Transverse colon (tissue), 3 donors: ENCODE results near the gene DRGX.

Experiments used
- EP300 ChIP-seq: sonication (generic); formaldehyde crosslinking; IDR thresholded peaks from one replicate; pipeline ENCODE4 v1.6.1; 2017; ENCODE audit warnings: antibody characterized with exemption, low read depth
- TF ChIP-seq, protein P1 (sequence below), 5 experiments: fragments of 200-600 bp in 3 of 5; fragments of 450-650 bp in 2 of 5; sonication (generic) in 3 of 5; IDR thresholded peaks; 1 replicate in 2 of 5; 2 replicates in 3 of 5; pipeline ENCODE4 v1.5.1; 2016 to 2017; ENCODE audit warnings: antibody characterized with exemption in 5 of 5, inconsistent platforms in 3 of 5, mild to moderate bottlenecking in 2 of 5, moderate library complexity in 1 of 5

GRCh38 chr10:49357910-49358309 is 38.0 kb downstream of the DRGX start:
- TF ChIP-seq, protein P1, sequence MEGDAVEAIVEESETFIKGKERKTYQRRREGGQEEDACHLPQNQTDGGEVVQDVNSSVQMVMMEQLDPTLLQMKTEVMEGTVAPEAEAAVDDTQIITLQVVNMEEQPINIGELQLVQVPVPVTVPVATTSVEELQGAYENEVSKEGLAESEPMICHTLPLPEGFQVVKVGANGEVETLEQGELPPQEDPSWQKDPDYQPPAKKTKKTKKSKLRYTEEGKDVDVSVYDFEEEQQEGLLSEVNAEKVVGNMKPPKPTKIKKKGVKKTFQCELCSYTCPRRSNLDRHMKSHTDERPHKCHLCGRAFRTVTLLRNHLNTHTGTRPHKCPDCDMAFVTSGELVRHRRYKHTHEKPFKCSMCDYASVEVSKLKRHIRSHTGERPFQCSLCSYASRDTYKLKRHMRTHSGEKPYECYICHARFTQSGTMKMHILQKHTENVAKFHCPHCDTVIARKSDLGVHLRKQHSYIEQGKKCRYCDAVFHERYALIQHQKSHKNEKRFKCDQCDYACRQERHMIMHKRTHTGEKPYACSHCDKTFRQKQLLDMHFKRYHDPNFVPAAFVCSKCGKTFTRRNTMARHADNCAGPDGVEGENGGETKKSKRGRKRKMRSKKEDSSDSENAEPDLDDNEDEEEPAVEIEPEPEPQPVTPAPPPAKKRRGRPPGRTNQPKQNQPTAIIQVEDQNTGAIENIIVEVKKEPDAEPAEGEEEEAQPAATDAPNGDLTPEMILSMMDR (IDR thresholded peaks at IDR 0.05), result no peak
- TF ChIP-seq EP300, result no peak
